ENCODE data around the gene PIP5K1C.

DNA sequence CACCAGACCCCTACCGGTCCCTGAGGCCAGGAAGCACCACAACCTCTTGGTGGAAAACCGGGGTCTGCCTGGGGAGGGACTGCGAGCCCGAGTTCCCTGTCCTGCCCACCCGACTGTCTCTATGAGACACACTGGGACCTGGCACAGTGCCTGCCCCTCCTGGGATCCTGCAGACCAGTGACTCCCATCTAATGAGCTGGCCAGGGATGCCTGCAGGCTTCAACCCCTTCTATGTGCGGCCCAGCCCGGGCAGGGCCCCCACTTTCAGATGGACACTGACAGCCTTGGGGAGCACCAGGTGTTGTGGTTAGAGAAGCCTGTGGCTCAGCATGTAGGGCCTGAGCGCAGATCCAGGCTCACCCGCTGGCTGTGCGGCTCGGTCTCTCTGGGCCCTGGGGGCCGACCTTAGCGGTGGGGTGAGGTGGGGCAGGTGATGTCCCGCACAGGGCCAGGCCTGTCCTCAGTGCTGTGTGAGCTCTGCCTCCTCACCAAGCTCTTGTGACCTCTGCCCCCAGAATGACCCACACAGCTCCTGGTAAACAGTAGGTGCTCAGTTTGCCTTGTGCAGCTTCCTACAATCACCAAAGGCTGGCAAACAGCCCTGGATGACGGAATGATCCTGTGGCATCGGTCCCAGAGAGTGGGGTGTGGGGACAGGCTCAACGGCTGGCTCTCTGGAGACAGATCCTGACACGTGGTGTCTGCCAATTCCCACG lies 55.8 kb downstream of the PIP5K1C start:
- TF ChIP-seq, protein P1, sequence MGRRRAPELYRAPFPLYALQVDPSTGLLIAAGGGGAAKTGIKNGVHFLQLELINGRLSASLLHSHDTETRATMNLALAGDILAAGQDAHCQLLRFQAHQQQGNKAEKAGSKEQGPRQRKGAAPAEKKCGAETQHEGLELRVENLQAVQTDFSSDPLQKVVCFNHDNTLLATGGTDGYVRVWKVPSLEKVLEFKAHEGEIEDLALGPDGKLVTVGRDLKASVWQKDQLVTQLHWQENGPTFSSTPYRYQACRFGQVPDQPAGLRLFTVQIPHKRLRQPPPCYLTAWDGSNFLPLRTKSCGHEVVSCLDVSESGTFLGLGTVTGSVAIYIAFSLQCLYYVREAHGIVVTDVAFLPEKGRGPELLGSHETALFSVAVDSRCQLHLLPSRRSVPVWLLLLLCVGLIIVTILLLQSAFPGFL (CRISPR knock-in tag; IDR thresholded peaks at IDR 0.05; ENCODE audit: borderline replicate concordance) = no peak
- TF ChIP-seq, protein P2, sequence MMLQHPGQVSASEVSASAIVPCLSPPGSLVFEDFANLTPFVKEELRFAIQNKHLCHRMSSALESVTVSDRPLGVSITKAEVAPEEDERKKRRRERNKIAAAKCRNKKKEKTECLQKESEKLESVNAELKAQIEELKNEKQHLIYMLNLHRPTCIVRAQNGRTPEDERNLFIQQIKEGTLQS (CRISPR knock-in tag; conservative IDR thresholded peaks at IDR 0.05) = no peak
